Measurements from ENCODE around the gene PIK3R1.

DNA sequence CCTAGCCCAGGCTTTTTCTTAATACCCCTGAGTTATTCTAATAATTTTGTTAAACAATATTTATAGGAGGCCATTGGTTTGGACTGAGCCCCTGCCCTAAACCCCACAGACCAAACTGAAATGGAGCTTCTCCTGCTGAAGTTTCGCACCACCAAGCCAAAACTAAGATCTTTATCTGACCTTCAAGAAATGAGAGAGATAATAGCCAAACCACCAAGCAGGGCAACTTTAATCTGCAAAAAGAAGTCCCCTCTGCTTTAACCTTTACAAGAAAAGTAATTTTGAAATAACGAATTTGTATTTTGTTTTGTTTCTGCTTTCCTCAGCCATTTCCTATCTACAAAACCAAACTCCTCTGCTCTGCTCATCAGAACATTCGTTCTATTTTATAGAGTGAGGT lies 125.5 kb downstream of the PIK3R1 start:
- TF ChIP-seq MAX (IDR thresholded peaks at IDR 0.05) (no peak), TAF1 (conservative IDR thresholded peaks at IDR 0.05) (no peak), RXRA (IDR thresholded peaks at IDR 0.05) (no peak)
- TF ChIP-seq, protein P1, sequence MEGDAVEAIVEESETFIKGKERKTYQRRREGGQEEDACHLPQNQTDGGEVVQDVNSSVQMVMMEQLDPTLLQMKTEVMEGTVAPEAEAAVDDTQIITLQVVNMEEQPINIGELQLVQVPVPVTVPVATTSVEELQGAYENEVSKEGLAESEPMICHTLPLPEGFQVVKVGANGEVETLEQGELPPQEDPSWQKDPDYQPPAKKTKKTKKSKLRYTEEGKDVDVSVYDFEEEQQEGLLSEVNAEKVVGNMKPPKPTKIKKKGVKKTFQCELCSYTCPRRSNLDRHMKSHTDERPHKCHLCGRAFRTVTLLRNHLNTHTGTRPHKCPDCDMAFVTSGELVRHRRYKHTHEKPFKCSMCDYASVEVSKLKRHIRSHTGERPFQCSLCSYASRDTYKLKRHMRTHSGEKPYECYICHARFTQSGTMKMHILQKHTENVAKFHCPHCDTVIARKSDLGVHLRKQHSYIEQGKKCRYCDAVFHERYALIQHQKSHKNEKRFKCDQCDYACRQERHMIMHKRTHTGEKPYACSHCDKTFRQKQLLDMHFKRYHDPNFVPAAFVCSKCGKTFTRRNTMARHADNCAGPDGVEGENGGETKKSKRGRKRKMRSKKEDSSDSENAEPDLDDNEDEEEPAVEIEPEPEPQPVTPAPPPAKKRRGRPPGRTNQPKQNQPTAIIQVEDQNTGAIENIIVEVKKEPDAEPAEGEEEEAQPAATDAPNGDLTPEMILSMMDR (IDR thresholded peaks at IDR 0.05; ENCODE audit: low read depth, low read length, missing input control) = no peak
- TF ChIP-seq, protein P2, sequence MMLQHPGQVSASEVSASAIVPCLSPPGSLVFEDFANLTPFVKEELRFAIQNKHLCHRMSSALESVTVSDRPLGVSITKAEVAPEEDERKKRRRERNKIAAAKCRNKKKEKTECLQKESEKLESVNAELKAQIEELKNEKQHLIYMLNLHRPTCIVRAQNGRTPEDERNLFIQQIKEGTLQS (IDR thresholded peaks at IDR 0.05) = no peak
